GM21786 (cell line): ENCODE results near the gene PADI3.

Experiments
- ATAC-seq: cut with Tn5 transposase; IDR thresholded peaks from one replicate; pipeline ENCODE4 v1.9.1; 2021; ENCODE audit not compliant: unreplicated experiment

PADI3 gene, protein sequence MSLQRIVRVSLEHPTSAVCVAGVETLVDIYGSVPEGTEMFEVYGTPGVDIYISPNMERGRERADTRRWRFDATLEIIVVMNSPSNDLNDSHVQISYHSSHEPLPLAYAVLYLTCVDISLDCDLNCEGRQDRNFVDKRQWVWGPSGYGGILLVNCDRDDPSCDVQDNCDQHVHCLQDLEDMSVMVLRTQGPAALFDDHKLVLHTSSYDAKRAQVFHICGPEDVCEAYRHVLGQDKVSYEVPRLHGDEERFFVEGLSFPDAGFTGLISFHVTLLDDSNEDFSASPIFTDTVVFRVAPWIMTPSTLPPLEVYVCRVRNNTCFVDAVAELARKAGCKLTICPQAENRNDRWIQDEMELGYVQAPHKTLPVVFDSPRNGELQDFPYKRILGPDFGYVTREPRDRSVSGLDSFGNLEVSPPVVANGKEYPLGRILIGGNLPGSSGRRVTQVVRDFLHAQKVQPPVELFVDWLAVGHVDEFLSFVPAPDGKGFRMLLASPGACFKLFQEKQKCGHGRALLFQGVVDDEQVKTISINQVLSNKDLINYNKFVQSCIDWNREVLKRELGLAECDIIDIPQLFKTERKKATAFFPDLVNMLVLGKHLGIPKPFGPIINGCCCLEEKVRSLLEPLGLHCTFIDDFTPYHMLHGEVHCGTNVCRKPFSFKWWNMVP

GRCh38 chr1:17248781-17249180 lies at the start of gene PADI3:
TSS of gene PADI3 (plus strand) at chr1:17249098. CDS start at chr1:17249138, 40 bp downstream.
- no peak for ATAC-seq

DNA sequence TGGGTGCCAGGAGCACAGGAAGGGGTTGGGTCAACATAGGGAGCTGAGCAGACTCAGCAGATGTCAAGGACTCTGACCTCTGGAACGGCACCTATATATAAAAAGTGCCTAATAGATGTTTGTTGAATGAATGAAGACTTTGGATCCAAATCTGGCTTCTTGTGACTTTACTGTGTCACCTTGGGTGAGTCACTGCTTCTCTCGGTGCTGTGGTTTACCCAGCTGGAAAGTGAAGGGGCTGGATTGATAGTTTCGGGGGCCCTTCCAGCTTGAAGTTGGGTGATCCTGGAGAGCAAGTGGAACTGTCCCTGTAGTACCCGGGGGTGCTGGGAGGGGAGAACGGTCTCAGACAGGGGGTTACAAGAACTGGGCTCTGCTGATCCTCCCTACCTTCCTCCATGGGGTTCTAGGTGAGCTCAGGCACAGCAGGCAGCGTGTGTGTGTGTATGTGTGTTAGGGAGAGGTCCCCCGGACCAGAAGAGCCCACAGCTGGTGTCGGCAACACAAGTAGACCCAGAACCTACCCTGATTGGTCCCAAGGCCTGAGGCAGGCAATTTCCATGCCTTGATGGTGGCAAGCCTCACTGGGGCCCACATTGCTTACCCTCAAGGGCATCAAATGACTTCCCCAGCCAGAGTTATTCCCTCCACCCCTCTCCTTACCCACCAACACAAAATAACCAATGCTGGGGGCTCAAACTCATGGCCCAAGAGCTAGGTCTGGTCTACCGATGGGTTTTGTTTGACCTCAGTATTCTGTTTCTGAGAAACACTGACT lies 49.4 kb upstream of the PADI3 start:
- ATAC-seq: no peak

- ATAC-seq: no peak
These were observed 48.7 kb upstream of the PADI3 start for GRCh38 chr1:17200246-17200645.

DNA sequence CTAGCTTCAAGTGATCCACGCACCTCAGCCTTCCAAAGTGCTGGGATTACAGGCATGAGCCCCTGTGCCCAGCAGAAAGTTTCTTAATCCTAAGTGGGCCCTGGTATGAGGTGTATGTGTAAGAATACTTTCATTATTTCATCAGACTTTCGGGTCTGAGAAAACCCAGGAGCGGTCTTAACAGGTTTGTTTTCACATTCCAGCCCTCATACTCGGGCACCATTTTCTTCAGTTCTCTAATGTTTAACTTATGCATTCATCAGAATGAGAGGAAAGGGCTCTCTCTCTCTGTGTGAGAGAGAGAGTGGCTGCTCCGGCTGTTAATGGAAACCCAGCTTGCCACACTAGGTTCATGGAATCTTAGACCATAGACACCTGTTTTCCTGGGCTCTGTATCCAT lies 48.1 kb upstream of the PADI3 start:
- ATAC-seq: no peak

GRCh38 chr1:17201201-17202021 lies 47.5 kb upstream of the PADI3 start:
- no peak for ATAC-seq

DNA sequence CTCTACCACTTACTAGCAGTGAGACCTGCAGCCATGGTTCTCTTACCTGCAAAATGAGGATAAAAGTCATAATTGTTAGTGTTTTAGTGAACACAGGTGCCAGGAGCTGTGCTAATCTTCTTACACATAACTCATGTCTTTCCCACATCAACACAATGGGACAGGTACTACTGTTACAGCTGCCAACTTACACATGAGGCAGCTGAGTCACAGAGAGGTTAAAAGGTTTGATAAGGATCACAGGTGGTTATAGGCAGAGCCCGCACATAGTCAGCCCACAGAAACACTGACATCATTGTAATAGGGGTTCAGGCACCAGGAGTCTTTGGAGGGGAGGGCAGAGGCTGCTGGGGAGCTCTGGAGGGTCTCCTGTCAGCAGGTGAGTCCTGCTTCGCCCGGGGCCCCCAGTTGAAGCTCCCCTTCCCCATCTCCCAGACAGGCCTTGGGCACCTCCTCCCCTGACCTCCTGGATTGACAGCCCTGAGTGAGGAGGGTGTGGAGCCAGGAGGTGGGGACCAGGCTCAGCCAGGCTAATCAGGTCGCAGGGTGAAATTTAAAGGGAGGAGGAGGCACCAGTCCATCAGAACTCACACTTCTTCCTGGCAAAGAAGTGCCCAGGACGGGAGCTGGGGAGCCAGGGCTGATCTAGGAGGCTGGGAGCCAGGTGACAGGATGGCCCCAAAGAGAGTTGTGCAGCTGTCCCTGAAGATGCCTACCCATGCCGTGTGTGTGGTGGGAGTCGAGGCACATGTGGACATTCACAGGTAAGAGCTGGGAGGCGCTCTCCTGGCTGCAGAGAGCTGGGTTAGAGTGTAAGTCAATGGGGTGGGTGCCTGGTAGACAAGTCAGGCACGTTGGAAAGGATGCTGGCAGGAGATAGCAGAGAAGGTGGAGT lies 44.1 kb upstream of the PADI3 start, which contains the start of gene PADI1:
TSS of gene PADI1 (plus strand) at position 583 of the 895 bp plus-strand sequence. CDS start at position 673, 90 bp downstream.
- no peak for ATAC-seq

GRCh38 chr1:17205652-17206051 lies 43.2 kb upstream of the PADI3 start:
- ATAC-seq: no peak

DNA sequence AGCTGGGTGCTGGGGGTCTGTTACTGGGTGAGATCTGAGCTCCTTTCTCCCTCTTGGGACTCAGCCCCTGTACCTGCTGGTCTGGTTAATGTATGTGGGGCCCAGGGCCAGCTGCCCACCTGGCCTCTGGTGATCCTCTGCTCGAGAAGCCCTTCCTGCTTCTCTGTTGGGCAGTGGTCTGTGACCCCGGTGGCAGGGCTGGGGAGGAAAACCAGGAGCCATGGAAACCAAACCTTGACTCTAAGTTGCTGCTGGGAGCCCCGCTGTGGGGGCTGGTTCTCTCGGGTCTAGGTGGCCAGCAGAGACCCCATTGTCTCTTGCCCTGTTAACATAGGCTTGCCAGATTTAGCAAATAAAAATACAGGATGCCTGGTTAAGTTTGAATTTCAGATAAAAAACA lies 42.7 kb upstream of the PADI3 start:
- no peak for ATAC-seq

DNA sequence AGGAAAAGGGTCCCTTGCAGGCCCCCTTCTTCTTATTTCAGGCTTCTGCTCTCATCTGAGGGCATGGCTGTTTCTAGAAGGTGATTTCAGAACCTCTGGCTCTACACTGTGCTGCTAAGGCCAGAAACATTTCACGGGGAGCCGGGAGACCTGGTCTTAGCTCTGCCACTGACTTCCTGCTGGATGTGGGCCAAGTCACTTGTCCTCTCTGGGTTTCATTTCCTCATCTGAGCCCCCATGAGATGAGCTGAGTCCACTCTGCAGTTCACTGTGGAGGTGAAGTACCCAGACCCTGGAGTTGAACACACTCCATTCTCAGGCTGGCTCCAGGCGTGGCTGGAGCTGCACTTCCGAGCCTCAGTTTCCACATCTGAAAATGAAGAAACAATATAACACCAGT lies 41.9 kb upstream of the PADI3 start:
- ATAC-seq: peak; percentile 69

DNA sequence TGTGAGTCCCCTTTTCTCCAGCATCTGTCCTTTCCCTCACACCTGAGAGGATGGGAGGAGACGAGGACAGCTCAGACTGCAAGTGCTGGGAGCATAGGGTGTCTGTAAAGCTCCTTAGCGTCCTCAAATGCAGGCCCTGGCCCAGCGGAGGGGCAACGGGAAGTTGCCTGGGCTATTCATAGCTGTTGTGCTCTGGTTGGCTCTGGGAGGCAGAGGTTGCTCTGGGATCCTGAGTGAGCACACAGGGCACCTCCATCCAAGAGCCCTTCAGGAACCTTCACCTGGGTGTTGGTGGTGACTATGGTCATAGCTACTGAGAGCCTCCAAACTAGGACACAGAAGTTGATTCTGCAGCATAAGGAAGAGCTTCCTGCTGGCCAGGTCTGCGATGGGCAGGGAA lies 41.4 kb upstream of the PADI3 start:
- ATAC-seq: no peak

- peak; percentile 60 for ATAC-seq
These were observed 40.9 kb upstream of the PADI3 start for GRCh38 chr1:17207966-17208418.

DNA sequence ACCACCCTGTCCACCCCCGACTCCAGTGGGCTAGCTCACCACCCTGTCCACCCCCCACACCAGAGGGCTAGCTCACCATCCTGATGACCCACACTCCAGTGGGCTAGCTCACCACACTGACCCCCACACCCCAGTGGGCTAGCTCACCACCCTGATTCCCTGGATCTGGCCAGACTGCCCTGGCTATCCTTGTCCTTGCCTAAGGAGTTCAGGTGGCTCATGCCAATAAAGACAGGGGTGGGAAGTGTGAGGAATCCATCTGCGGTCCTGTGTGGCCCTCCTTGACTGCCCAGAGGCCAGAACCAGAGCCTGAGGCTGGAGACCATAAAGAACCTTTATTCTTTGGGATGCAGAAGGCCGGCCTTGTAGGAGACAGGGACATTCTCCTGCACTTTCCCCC lies 40.4 kb upstream of the PADI3 start:
- ATAC-seq: no peak

DNA sequence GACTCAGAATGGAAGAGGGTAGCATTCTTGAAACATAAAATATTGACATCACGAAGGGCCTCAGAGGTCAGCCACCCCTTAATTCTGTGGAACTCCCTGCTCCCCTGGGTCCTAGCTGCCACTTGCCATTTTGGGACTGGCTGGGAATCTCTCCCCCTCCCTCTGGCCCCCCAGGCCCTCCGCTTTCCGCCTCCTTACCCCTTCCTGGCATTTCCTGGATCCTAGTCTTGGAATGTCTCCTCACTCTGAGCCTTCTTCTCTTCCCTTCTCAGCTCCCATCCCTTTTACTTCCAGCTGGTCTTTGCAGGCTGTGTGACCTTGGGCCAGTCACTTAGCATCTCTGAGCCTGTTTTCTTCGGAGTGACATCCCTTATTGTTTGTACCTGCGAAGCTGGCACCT lies 39.5 kb upstream of the PADI3 start:
- ATAC-seq: no peak

- ATAC-seq: no peak
These were observed 38.7 kb upstream of the PADI3 start for GRCh38 chr1:17210176-17210575.

- no peak for ATAC-seq
These were observed 37.5 kb upstream of the PADI3 start for GRCh38 chr1:17211377-17211776.

GRCh38 chr1:17212009-17212408 lies 36.9 kb upstream of the PADI3 start:
- ATAC-seq: no peak

DNA sequence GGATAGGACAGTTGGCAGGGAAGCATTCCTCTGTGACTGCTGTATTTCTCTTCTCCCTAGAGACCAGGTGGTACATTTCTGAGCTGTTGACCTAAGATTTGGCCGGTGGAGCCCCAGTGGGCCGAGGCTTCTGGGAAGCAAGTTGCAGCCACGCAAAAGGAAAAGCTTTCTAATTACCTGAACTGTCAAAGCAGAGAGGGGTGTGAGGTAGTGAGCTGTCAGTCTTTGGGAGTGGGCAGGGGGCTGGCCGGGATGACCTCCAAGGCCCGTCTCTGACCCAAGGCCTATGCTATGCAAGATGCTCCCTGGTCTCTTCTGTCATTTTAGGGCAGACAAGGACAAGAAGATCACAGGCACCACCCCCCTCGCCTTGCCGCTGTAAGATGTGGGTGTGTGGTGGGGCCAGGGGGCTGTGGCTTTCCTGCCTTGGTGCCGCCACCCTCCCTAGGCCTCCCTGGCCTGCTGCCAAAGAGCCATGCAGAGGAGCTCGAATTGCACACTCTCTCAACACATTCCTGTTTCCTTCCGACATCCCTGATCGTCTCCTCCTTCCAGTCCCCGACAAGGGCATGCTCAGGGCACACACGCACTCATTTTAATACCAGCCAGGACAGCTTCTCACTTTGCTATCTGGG lies 36.3 kb upstream of the PADI3 start:
- no peak for ATAC-seq

- no peak for ATAC-seq
These were observed 35.6 kb upstream of the PADI3 start for GRCh38 chr1:17213148-17213781.

DNA sequence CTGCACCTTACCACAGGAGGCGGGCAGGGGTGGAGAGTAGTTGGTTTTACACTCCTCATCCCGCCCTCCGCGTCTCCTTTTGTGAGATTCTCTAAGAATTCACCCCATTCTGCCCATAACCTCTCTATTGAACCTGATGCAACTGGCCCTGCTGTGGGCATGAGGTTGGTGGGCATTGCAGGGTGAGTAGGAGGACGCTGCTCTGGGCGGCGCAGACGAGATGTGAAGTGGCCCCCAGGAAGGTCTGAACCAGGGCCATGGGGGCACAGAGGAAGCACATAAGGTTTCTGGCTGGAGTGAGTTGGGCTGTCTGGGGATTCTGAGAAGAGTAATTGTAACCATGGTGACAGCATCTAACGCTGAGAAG lies 35.1 kb upstream of the PADI3 start:
- ATAC-seq: no peak
